Aorta (tissue), 5 donors: ENCODE measurements around the gene DCBLD2. TPM values are rescaled to one million over a fixed set of nuclear protein-coding genes. Genes with fewer than 3 reads are reported as not detected.

ENCODE experiments used
- ATAC-seq: fragments of 200-7000 bp; cut with Tn5 transposase; one replicate; pipeline ENCODE4 v1.9.1; 2022; ENCODE audit warnings: moderate library complexity; ENCODE audit not compliant: low FRiP score
- DNase-seq, 2 donors: peaks; one replicate each; pipeline ENCODE4 v3.0.0-alpha.2; 2020
- H3K27ac ChIP-seq, 2 donors: one replicate each; pipeline ENCODE4 v1.5.1; 2013; ENCODE audit warnings: low read length in 2 of 2, mild to moderate bottlenecking in 2 of 2, moderate library complexity in 2 of 2, control low read depth in 1 of 2, inconsistent platforms in 1 of 2, low read depth in 1 of 2
- H3K27me3 ChIP-seq, 2 donors: one replicate each; pipeline ENCODE4 v1.6.1; 2013; ENCODE audit warnings: control low read depth in 1 of 2, low read length in 1 of 2, mild to moderate bottlenecking in 1 of 2, moderate library complexity in 1 of 2; ENCODE audit not compliant: insufficient read depth in 2 of 2, control insufficient read depth in 1 of 2
- H3K36me3 ChIP-seq, 2 donors: one replicate each; pipeline ENCODE4 v1.6.1; 2013; ENCODE audit warnings: control low read depth in 1 of 2, low read length in 1 of 2, mild to moderate bottlenecking in 1 of 2; ENCODE audit not compliant: insufficient read depth in 2 of 2, control insufficient read depth in 1 of 2
- H3K4me1 ChIP-seq, 2 donors: one replicate each; pipeline ENCODE4 v1.6.1; 2013; ENCODE audit warnings: low read length in 2 of 2, control low read depth in 1 of 2, mild to moderate bottlenecking in 1 of 2, moderate library complexity in 1 of 2; ENCODE audit not compliant: insufficient read depth in 2 of 2, control insufficient read depth in 1 of 2
- H3K4me3 ChIP-seq, 2 donors: one replicate each; pipeline ENCODE4 v1.5.1; 2013; ENCODE audit warnings: low read length in 2 of 2, control low read depth in 1 of 2, mild to moderate bottlenecking in 1 of 2
- H3K9me3 ChIP-seq: one replicate; pipeline ENCODE4 v1.6.1; 2013; ENCODE audit warnings: mild to moderate bottlenecking, low read length; ENCODE audit not compliant: control insufficient read depth
- WGBS, 2 donors: extraction: QIAGEN DNeasy Blood & Tissue Kit; methylation state at CpG; one replicate each; pipeline ENCODE4 v1.1.7; 2013; 5-methylcytosine and 5-hydroxymethylcytosine counted together
- intact Hi-C, 2 donors: fragments of 100-400 bp; cut with DNase I; formaldehyde crosslinking; loops; one replicate each; pipeline versions ENCODE4 v1.14.2 to v1.15.0; 2022
- long read RNA-seq, 2 donors: library from polyadenylated mRNA; unstranded; transcript quantifications; one replicate each; pipeline ENCODE4 v2.0.0, GENCODE V29; 2020 to 2021
- polyA plus RNA-seq, 2 donors: library from polyadenylated mRNA; stranded (reverse); fragments of 200-250 nt; gene quantifications; one replicate each; pipeline ENCODE4 v1.2.3, GENCODE V29; 2013
- total RNA-seq, 2 donors: library from RNA; stranded (reverse); fragmentation: NEBNext Ultra II Directional; extraction: Animal tissue kit (Norgen Biotek cat#: 25700); gene quantifications; one replicate each; pipeline ENCODE4 v1.2.1, GENCODE V29; 2021
- donor health status: healthy with polysubstance abuse.
- donor health status: Bipolar disorder and iron deficiency.
- donor health status: DM: no; HTN: no; CAD: no.
- donor health status: DM: no; HTN: no; CAD: no.
- donor health status: DM: yes; HTN: yes; CAD: no.

The DCBLD2 gene
- 10 to 100 TPM; 27.5 to 36.3 TPM for total RNA-seq
- polyA plus RNA-seq, result 10 to 100 TPM in 1 of 2 donors, 1 to 10 TPM in 1; 4.4 to 13.9 TPM
- long read RNA-seq, donor 1, full-length matches to known transcripts, result 1 of 15 reads
- long read RNA-seq, donor 1, partial matches to known transcripts, result 9 of 15 reads
- long read RNA-seq, donor 1, other reads (novel, unspliced or antisense), result 5 of 15 reads
- long read RNA-seq, donor 2, full-length matches to known transcripts, result 2 of 24 reads
- long read RNA-seq, donor 2, partial matches to known transcripts, result 10 of 24 reads
- long read RNA-seq, donor 2, other reads (novel, unspliced or antisense), result 12 of 24 reads

- 0% methylated on average over 68 to 86 of the region's 86 CpGs for WGBS, 2 donors
- Histone ChIP-seq H3K27ac (peak within 1 kb of the TSS; percentile 24 to 76), H3K36me3 (peaks cover 0 to 3% of the 10 kb centered on the region in 2 donors), H3K9me3 (no peaks in the 10 kb centered on the region), H3K4me1 (peaks cover 0 to 7% of the 10 kb centered on the region in 2 donors), H3K27me3 (no peaks in the 10 kb centered on the region), H3K4me3 (peak within 1 kb of the TSS; percentile 65 to 80)
- ATAC-seq (peak; percentile 98), DNase-seq (peak; percentile 98 to 99)
- intact Hi-C loops, result loop anchor here (5.0 to 10.0 kb wide), 2 partner anchors 44 to 733 kb away; partner anchors contain the start of gene COL8A1 (in 1 of the 2)
These were observed at the start of gene DCBLD2 for GRCh38 chr3:98901392-98902350. Gene DCBLD2, minus strand, starts transcription at chr3:98901695. Its CDS starts 369 bp downstream, at chr3:98901326.

GRCh38 chr3:98945666-98946065 is 44.2 kb upstream of the DCBLD2 start:
- ATAC-seq (no peak), DNase-seq (no peak)
- intact Hi-C loops, result no loop called here
- H3K27ac ChIP-seq, result no peak overlapping the region
- H3K36me3 ChIP-seq, result no peaks in the 10 kb centered on the region
- no peaks in the 10 kb centered on the region for H3K4me1 ChIP-seq
- H3K9me3 ChIP-seq, result no peaks in the 10 kb centered on the region
- no peaks in the 10 kb centered on the region for H3K27me3 ChIP-seq
- H3K4me3 ChIP-seq, result no peak overlapping the region
- 69 to 73% methylated on average over 1 of the region's 1 CpG for WGBS, 2 donors

DNA sequence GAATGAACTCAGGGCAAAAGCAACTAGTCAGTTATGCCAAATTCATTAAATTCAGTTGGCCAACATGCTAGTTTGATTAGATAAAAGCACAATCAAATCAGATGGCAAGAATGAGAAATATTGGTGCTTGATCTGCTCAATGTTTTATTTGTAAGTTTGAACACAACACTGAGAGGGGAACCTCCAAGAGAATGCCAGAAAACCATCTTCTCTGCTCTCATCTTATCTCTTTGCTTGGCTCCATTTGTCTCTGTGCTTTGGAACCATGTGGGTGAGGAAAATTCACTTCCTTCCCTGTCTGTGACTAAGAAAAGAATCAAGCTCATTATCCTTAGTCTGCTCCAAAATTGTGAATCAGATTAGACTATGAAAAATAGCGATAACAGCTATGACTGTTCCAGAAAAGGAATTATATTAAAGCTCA is 43.6 kb upstream of the DCBLD2 start:
- no peak overlapping the region for H3K27ac ChIP-seq
- H3K9me3 ChIP-seq, result no peaks in the 10 kb centered on the region
- H3K27me3 ChIP-seq, result no peaks in the 10 kb centered on the region
- H3K4me1 ChIP-seq, result no peaks in the 10 kb centered on the region
- no peak for ATAC-seq
- intact Hi-C loops, result no loop called here
- 42 to 43% methylated on average over 1 of the region's 1 CpG for WGBS, 2 donors
- DNase-seq, result no peak
- no peaks in the 10 kb centered on the region for H3K36me3 ChIP-seq
- H3K4me3 ChIP-seq, result no peak overlapping the region

DNA sequence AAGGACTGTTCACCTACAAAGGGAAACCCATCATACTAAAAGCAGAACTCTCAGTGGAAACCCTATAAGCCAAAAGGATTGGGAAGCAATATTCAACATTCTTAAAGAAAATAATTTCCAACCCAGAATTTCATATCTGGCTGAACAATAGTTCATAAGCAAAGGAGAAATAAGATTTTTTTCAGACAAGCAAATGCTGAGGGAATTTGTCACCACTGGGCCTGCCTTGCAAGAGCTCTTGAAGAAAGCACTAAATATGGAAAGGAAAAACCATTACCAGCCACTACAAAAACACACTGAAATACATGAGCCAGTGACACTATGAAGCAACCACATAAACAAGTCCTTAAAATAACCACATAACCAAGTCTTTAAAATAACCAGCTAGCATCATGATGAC is 28.9 kb upstream of the DCBLD2 start:
- H3K27ac ChIP-seq, result no peak overlapping the region
- intact Hi-C loops, result no loop called here
- no peaks in the 10 kb centered on the region for H3K4me1 ChIP-seq
- no peaks in the 10 kb centered on the region for H3K9me3 ChIP-seq
- DNase-seq (no peak), ATAC-seq (no peak)
- H3K4me3 ChIP-seq, result no peak overlapping the region
- H3K36me3 ChIP-seq, result no peaks in the 10 kb centered on the region
- H3K27me3 ChIP-seq, result peaks cover 0 to 1% of the 10 kb centered on the region in 2 donors

GRCh38 chr3:98921957-98922356 is 20.5 kb upstream of the DCBLD2 start:
- H3K4me3 ChIP-seq, result no peak overlapping the region
- no peaks in the 10 kb centered on the region for H3K9me3 ChIP-seq
- no peak overlapping the region for H3K27ac ChIP-seq
- DNase-seq, result no peak
- intact Hi-C loops, result no loop called here
- no peaks in the 10 kb centered on the region for H3K27me3 ChIP-seq
- ATAC-seq, result no peak
- 36 to 41% methylated on average over 2 of the region's 2 CpGs for WGBS, 2 donors
- peaks cover 0 to 2% of the 10 kb centered on the region in 2 donors for H3K4me1 ChIP-seq
- H3K36me3 ChIP-seq, result peaks cover 0 to 2% of the 10 kb centered on the region in 2 donors

GRCh38 chr3:98920166-98920565 is 18.7 kb upstream of the DCBLD2 start:
- no peak overlapping the region for H3K4me3 ChIP-seq
- ATAC-seq (no peak), DNase-seq (no peak)
- peaks cover 0 to 2% of the 10 kb centered on the region in 2 donors for H3K4me1 ChIP-seq
- WGBS, 2 donors, result 95 to 98% methylated on average over 2 of the region's 2 CpGs
- no peaks in the 10 kb centered on the region for H3K27me3 ChIP-seq
- no peak overlapping the region for H3K27ac ChIP-seq
- H3K36me3 ChIP-seq, result peaks cover 0 to 2% of the 10 kb centered on the region in 2 donors
- intact Hi-C loops, result no loop called here
- no peaks in the 10 kb centered on the region for H3K9me3 ChIP-seq

DNA sequence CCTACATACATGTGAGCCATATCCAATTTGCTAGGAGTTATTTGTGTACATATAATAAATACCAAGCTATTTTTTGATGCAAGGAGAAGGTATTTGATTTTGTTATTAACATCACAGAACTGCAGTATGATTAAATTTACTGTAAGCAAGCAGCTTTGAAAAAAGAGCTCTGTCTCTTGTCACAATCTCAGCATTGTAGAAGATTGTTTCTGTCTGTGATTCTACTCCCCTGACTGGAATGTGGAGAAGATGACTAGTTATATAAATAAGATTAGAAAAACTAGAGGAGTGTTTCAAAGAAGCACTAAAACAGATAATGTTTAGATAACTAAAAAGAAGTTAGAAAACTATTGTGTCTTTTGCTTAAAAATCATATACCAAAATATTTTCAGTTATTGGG is 17.1 kb upstream of the DCBLD2 start:
- Histone ChIP-seq H3K27ac (no peak overlapping the region), H3K4me1 (peaks cover 0 to 2% of the 10 kb centered on the region in 2 donors), H3K9me3 (no peaks in the 10 kb centered on the region), H3K27me3 (no peaks in the 10 kb centered on the region), H3K36me3 (peaks cover 0 to 2% of the 10 kb centered on the region in 2 donors), H3K4me3 (no peak overlapping the region)
- DNase-seq (no peak), ATAC-seq (no peak)
- intact Hi-C loops, result no loop called here

DNA sequence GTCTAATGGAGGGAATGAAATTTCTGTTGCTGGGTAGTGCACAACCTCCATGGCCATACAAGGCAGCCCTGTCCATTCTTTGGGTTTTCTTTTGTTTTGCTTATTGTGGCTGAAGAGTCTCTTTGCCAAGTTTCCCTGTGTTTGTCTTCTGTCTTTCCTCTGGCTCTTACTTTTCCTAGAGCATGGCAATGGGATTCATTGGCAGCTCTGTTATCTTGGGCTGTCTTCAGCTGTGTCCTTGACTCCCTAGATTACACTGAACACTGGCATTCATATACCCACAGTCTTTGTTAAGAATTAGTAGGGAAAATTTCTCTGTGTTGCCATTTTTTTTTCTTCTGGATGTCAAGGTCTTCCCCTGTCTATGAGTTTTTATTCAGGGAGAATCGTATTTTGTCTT is 16.1 kb upstream of the DCBLD2 start:
- peaks cover 0 to 2% of the 10 kb centered on the region in 2 donors for H3K36me3 ChIP-seq
- no peaks in the 10 kb centered on the region for H3K9me3 ChIP-seq
- H3K4me1 ChIP-seq, result peaks cover 0 to 2% of the 10 kb centered on the region in 2 donors
- H3K4me3 ChIP-seq, result no peak overlapping the region
- 85 to 91% methylated on average over 1 of the region's 1 CpG for WGBS, 2 donors
- no peak overlapping the region for H3K27ac ChIP-seq
- no peaks in the 10 kb centered on the region for H3K27me3 ChIP-seq
- DNase-seq (no peak), ATAC-seq (no peak)
- intact Hi-C loops, result no loop called here
